Activated CD8-positive, alpha-beta memory T cell treated with anti-CD3 and anti-CD28 coated beads for 24 hours (primary cell): ENCODE results near the gene USP33.
"Not testable (repeated sequence)": the region's sequence is repeated elsewhere in the genome, so short reads cannot be mapped to it uniquely, and the experiment has no call there.

Experiments
- DNase-seq: peaks from one replicate; pipeline ENCODE4 v3.0.0-alpha.2; 2020

The USP33 gene

DNA sequence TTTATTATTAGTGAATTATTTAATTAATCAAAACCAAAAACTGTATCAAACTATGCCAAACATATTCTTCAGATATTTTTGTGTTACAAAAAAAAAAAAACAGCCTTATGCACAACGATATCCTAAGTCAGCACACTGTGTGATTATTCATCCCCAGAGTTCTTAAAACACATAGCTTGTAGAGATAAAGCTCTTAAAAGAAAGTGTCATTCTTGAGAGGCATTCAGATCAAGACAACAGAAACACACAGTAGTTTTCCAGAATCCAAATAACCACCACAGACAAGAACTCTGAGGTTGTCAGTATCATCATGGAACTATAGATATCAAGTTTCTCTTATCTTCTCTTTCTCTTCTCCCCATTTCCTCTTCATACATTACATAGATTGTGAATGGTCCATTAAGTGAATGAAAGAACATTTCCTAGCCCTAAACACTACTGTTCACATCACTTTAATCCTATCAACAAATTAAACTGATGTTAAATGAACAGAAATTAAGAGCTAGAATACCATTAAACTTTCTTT is 90.7 kb downstream of the USP33 start:
- no peak for DNase-seq

DNA sequence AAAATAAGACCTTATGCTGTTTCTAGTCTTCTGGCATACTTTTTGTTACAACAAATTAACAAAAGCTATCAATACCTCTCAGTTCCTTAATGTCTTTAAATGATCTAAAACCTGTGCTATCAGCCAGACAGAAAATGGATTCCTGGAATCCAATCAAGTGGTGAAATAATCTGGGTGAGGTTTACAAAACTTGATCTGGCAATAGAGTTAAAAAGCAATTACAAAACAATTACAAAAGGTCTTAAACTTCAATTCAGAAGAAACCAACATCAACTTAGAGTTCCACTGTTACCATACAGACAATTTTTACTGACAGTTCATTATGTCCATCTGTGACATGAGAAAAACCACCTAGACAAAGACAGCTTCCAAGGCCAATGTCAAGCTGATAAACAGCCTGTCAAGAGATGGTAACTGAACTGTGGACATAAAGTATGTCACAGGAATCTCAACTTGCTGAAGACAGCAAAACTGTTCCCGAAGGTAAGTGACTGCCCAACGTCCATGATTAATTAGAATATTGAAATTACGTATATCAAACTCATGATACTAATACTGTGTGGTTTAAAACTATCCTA is 94.6 kb downstream of the USP33 start:
- no peak for DNase-seq

DNA sequence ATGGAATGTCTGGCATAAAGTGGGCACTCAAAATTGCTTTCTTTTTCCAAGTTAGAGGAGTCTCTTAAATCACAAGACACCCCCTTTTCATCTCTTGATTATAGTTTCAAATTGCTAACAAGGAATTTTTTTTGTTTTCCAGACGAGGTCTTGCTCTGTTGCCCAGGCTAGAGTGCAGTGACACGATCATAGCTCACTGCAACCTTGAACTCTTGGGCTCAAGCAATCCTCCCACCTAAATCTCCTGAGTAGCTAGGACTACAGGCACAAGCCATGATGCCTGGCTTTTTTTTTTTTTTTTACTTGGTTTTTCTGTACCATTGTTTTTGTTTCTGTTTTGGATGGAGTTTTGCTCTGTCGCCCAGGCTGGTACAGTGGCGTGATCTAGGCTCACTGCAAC is 98.0 kb downstream of the USP33 start:
- no peak for DNase-seq

DNA sequence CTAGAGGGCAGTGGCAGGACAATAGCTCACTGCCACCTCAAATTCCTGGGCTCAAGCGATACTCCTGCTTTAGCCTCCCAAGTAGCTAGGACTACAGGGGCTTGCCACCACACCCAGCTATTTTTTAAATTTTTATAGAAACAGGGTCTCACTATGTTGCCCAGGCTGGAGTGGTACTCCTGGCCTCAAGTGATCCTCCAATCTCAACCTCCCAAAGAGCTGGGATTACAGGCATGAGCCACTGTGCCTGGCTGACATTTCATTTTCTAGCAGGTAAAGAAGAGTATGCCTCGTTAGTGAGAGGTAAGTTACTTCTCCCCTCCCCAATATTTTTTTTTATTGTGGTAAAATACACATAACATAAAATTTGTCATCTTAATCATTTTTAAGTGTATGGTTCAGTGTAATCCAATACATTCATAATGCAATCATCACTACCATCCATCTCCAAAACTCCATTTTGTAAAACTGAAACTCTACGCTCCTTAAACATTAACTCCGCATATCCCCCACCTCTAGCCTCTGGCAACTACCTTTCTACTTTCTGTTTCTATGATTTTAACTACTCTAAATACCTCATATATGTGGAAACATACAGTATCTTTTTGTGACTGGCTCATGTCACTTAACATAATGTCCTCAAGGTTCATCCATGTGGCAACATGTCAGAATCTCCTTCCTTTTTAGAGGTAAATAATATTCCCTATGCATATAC is 99.6 kb downstream of the USP33 start:
- no peak for DNase-seq

DNA sequence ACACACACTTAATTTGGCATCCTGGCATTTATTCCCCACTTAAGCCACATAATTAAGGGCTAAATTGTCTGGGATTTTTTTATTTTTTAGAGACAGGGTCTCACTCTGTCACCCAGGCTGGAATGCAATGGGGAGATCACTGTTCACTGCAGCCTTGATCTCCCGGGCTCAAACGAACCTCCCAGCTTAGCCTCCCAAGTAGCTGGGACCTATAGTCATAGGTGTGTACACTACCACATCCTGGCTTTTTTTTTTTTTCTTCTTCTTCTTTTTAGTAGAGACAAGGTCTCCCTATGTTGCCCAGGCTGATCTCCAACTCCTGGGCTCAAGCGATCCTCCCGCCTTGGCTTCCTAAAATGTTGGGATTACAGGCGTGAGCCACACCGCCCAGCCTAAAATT is 101.4 kb downstream of the USP33 start:
- DNase-seq, result no peak

DNA sequence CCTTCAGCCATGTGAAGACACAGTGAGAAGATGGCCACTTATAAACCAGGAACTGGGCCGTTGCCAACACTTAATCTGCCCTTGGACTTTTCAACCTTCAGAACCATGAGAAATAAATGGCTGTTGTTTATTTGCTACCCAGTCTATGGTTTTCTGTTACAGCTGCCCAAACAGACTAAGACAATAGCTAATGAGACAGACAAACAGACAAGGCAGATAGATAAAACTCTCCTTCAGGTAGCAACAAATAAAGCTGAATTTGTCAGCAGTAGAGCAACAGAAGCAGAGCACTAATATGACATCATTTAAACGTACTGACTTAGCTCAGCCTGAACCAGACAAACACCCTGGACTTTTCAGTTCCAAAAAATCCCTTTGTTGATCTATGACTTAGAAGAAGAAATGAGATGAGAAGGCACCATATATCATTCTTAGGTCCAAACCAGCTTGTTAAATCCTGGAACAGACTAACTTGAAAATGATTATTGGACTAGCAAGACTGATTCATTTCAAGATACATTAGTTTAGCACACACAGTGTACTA is 104.1 kb downstream of the USP33 start:
- no peak for DNase-seq

DNA sequence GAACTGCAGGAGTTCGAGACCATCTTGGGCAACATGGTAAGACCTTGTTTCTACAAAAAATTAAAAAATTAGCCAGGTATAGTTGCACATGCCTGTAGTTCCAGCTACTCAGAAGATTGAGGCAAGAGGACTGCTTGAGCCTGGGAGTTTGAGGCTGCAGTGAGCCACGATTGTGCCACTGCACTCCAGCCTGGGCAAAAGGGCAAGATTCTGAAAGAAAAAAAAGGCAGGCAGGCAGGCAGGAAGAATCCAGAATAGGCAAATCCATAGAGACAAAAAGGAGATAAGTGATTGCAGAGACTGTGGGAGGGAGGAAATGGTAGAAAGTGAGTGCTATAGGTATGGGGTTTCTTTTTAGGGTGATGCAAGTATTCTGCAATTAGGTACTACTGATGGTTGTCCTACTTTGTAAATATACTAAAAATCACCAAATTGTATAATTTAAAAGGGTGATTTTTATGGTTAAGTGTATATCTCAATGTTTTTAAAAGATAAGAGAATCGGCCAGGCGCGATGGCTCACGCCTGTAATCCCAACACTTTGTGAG is 106.6 kb downstream of the USP33 start:
- no peak for DNase-seq

DNA sequence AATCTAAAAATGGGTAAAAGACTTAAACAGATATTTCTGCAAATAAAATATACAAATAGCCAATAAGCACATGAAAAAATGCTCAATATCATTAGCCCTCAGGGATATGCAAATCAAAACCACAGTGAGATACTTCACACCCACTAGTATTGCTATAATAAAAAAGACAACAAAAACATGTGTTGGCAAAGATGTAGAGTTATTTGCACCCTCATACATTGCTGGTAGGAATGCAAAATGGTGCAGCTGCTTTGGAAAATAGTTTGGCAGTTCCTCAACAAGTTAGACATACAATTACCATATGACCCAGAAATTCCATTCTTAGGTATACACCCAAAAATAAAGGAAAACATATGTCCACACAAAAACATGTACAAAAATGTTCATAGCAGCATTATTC is 107.4 kb downstream of the USP33 start:
- DNase-seq, result no peak

DNA sequence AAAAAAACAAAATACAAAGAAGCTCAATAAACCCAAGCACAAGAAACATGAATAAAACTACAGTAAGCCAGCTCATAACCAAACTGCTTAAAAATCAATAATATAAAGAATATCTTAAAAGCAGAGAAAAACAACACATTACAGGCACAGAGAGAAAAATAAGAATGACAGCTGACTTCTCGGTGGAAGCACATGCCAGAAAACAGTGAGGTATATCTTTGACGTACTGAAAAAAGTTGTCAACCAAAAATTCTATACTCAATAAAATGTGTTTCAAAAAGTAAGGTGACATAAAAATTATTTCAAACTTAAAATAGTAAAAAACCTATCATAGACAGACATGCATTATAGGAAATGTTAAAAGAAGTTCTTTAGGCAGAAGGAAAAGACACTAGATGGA is 110.5 kb downstream of the USP33 start:
- DNase-seq, result no peak

DNA sequence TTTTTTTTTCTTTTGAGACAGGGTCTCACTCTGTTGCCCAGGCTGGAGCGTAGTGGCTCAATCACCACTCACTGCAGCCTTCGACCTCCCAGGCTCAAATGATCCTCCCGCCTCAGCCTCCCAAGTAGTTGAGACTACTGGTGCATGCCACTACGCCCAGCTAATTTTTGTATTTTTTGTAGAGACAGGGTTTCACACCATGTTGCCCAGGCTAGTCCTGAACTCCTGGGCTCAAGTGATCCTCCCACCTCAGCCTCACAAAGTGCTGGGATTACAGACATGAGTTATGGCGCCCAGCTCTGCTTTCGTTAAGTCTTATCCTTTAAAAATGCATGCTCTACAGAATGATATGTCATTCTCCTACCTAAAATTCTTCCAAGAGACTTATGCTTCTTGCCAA is 113.4 kb downstream of the USP33 start:
- DNase-seq, result not testable (repeated sequence)
